Measurements from ENCODE around the gene GOLGA7B. TPM values are rescaled to one million over a fixed set of nuclear protein-coding genes. Genes with fewer than 3 reads are reported as not detected.

Gene GOLGA7B
- total RNA-seq, 1 donor from 2014 or later: 0.37 TPM

DNA sequence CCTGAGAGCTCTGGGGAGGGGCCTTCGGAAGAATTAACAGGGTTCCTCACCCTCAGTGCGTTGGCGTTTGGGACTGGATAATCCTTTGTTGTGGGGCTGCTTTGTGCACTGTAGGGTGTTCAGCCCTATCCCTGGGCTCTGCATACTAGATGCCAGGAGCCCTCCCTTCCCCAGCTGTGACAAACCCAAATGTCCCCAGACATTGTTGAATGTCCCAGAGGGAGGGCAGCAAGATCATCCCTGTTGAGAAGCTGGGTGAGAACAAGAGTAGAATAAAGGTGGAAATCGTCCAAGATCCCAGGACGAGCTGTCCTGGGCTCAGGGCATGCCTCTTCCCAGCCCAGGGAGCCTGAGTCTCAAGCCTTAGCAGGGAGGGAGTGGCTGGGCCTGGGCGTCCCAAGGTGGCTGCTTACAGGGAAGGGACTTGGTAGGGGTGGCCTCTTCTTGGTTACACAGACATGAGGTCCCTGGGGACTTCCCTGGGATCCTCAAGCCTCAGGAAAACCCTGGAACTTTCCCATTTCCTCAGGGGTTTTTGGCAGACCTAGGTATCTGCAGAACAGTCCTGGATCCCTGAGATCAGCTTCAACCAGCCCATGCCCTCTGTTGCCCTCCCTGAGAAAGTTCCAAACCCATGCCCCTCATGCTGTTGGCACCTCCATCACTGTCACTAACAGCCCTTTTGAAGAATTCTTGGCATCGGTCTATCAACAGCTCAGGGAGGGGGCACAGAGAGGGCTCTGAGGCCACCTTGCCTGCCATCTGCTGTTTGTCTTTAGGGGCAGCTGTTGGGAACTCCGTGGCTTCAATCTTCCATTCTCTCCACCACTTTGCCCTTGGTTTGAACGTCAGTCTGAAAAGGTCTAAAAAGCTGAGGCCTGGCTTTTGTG lies 53.7 kb downstream of the GOLGA7B start:
- H3K9me3 Mint-ChIP-seq: no peaks in the 10 kb centered on the region
- H3K36me3 Mint-ChIP-seq (ENCODE audit: low read depth): no peaks in the 10 kb centered on the region
- H3K27me3 Mint-ChIP-seq: peaks cover 3% of the 10 kb centered on the region

GRCh38 chr10:97904018-97904381 lies 54.4 kb downstream of the GOLGA7B start:
- H3K9me3 Mint-ChIP-seq: no peaks in the 10 kb centered on the region
- no peaks in the 10 kb centered on the region for H3K36me3 Mint-ChIP-seq (ENCODE audit: low read depth)
- no peaks in the 10 kb centered on the region for H3K4me1 Mint-ChIP-seq
- no peak overlapping the region for H3K27ac Mint-ChIP-seq
- H3K27me3 Mint-ChIP-seq: peaks cover 3% of the 10 kb centered on the region
- no peak for DNase-seq
- intact Hi-C loops (cut with micrococcal nuclease): no loop called here
- no peak overlapping the region for H3K4me3 Mint-ChIP-seq

More for the DNA sequence above, 53.7 kb downstream of the GOLGA7B start:
- Mint-ChIP-seq H3K4me3 (no peak overlapping the region), H3K4me1 (no peaks in the 10 kb centered on the region), H3K27ac (no peak overlapping the region)
- DNase-seq: no peak
- intact Hi-C loops (cut with micrococcal nuclease): no loop called here

DNA sequence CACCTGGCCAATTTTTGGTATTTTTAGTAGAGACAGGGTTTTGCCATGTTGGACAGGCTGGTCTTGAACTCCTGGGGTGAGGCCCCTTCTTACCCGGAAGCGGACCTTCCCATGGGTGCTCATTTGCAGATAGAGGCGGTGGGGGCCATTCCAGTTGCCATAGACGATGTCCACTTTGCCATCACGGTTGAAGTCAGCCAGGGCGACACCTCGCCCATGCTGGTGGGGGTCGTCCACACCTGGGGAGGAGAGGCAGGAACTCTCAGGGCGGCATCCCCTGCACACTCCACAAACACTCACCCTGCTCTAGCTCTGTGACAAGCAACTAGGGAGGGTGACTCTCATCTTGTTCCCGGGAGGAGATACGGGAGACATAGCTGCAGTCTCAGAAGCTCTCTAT lies 54.9 kb downstream of the GOLGA7B start:
- no peak overlapping the region for H3K4me3 Mint-ChIP-seq
- no peaks in the 10 kb centered on the region for H3K9me3 Mint-ChIP-seq
- H3K36me3 Mint-ChIP-seq (ENCODE audit: low read depth): no peaks in the 10 kb centered on the region
- H3K4me1 Mint-ChIP-seq: no peaks in the 10 kb centered on the region
- intact Hi-C loops (cut with micrococcal nuclease): no loop called here
- no peak overlapping the region for H3K27ac Mint-ChIP-seq
- peaks cover 3% of the 10 kb centered on the region for H3K27me3 Mint-ChIP-seq
- DNase-seq: no peak

- no peaks in the 10 kb centered on the region for H3K36me3 Mint-ChIP-seq (ENCODE audit: low read depth)
- intact Hi-C loops (cut with micrococcal nuclease): no loop called here
- no peaks in the 10 kb centered on the region for H3K9me3 Mint-ChIP-seq
- no peak for DNase-seq
- no peaks in the 10 kb centered on the region for H3K4me1 Mint-ChIP-seq
- H3K4me3 Mint-ChIP-seq: no peak overlapping the region
- H3K27me3 Mint-ChIP-seq: peaks cover 3% of the 10 kb centered on the region
- H3K27ac Mint-ChIP-seq: no peak overlapping the region
Measured at GRCh38 chr10:97905276-97905675, 55.6 kb downstream of the GOLGA7B start.

GRCh38 chr10:97907211-97907610 lies 57.6 kb downstream of the GOLGA7B start:
- Mint-ChIP-seq H3K36me3 (ENCODE audit: low read depth) (no peaks in the 10 kb centered on the region), H3K9me3 (no peaks in the 10 kb centered on the region), H3K4me1 (no peaks in the 10 kb centered on the region), H3K27ac (no peak overlapping the region), H3K4me3 (no peak overlapping the region), H3K27me3 (peaks cover 6% of the 10 kb centered on the region)
- intact Hi-C loops (cut with micrococcal nuclease): no loop called here
- DNase-seq: no peak

- DNase-seq: no peak
- Mint-ChIP-seq H3K27ac (no peak overlapping the region), H3K27me3 (peaks cover 7% of the 10 kb centered on the region), H3K36me3 (ENCODE audit: low read depth) (no peaks in the 10 kb centered on the region), H3K4me1 (no peaks in the 10 kb centered on the region), H3K9me3 (no peaks in the 10 kb centered on the region), H3K4me3 (no peak overlapping the region)
- intact Hi-C loops (cut with micrococcal nuclease): no loop called here
Measured at GRCh38 chr10:97907830-97908229, 58.2 kb downstream of the GOLGA7B start.

DNA sequence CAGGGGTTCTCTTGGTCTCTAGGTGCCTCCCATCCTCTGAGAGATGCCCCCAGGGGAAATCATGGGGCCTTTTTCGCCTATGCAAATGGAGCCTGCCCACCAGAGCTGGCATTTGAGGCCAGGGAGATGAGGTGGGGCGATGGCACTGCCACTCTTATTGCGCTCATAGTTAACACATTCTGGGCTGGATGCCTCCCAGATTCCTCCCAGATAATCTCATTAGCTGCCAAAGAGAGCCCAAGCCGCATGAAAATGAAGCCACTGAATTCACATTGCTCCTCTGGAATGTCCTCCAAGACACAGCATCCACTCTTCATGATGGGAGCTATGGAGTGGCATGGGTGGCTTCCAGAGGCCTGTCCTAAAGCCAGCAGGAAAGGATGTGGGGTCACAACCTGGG lies 61.0 kb downstream of the GOLGA7B start:
- H3K27me3 Mint-ChIP-seq: peaks cover 5% of the 10 kb centered on the region

DNA sequence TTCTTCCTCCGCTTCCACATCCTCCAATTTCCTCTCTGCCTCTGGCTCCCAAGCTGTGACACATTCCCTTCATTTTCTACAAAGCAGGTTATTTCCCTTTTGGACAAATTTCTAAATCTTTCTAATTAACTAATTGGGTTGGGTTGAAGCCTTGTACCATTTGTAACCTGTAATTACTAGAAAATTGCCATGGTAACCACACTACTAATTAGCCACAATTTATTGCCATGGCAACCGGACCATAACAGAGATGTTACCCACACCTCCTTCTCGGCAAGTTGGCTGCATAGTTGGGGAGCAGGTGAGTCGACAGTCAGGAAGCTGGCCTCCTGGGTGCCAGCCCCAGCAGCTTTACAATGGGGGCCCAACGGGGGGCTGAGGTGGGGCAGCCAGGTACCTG lies 61.6 kb downstream of the GOLGA7B start:
- no peaks in the 10 kb centered on the region for H3K36me3 Mint-ChIP-seq (ENCODE audit: low read depth)
- DNase-seq: no peak
- intact Hi-C loops (cut with micrococcal nuclease): no loop called here
- no peaks in the 10 kb centered on the region for H3K9me3 Mint-ChIP-seq
- H3K4me1 Mint-ChIP-seq: no peaks in the 10 kb centered on the region
- H3K4me3 Mint-ChIP-seq: no peak overlapping the region
- peaks cover 5% of the 10 kb centered on the region for H3K27me3 Mint-ChIP-seq
- no peak overlapping the region for H3K27ac Mint-ChIP-seq

More for the DNA sequence above, 61.0 kb downstream of the GOLGA7B start:
- H3K4me3 Mint-ChIP-seq: no peak overlapping the region
- DNase-seq: no peak
- H3K9me3 Mint-ChIP-seq: no peaks in the 10 kb centered on the region
- intact Hi-C loops (cut with micrococcal nuclease): no loop called here
- H3K36me3 Mint-ChIP-seq (ENCODE audit: low read depth): no peaks in the 10 kb centered on the region
- no peaks in the 10 kb centered on the region for H3K4me1 Mint-ChIP-seq
- no peak overlapping the region for H3K27ac Mint-ChIP-seq

GRCh38 chr10:97913193-97913592 lies 63.5 kb downstream of the GOLGA7B start:
- H3K4me3 Mint-ChIP-seq: no peak overlapping the region
- H3K9me3 Mint-ChIP-seq: no peaks in the 10 kb centered on the region
- no peaks in the 10 kb centered on the region for H3K4me1 Mint-ChIP-seq
- no peak for DNase-seq
- no peaks in the 10 kb centered on the region for H3K36me3 Mint-ChIP-seq (ENCODE audit: low read depth)
- H3K27me3 Mint-ChIP-seq: peaks cover 9% of the 10 kb centered on the region
- H3K27ac Mint-ChIP-seq: no peak overlapping the region
- intact Hi-C loops (cut with micrococcal nuclease): no loop called here

- Mint-ChIP-seq H3K27ac (no peak overlapping the region), H3K4me3 (no peak overlapping the region)
- DNase-seq: no peak
Measured at GRCh38 chr10:97913614-97914013, 64.0 kb downstream of the GOLGA7B start.

DNA sequence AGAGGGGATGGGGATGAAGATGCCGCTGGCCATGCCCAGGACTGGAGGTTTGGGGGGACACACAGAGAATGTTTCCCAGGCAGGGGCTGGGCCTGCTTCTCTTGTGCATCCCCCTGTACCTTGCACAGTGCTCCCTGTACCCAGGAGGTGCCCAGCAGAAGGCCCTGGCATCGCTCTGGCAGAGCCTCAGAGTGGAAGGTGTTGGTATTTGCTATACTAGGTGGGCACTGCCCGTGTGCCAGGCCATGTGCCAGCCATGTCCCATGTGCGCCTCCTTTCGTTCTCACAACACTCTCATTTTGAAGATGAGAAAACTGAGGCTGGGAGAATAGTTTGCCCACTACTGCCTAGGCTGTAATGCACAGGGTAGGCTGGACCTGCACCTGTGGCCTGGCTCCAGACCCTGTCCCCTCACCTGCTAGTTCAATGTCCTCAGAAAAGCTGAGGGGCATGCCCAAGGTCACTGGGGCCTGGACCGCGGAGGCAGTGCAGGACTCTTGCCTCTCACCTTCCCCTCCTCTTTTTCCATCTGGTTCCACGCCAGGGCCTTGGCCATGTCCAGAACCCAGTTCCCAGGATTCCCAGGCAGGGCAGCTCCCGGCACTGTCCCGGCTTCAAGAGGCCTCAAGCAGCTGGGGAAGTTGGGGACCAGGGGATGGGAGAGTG lies 64.7 kb downstream of the GOLGA7B start:
- peaks cover 12% of the 10 kb centered on the region for H3K27me3 Mint-ChIP-seq
- intact Hi-C loops (cut with micrococcal nuclease): loop anchor here (1.0 kb wide), 2 partner anchors 127 to 131 kb away; no protein-coding TSS in a partner anchor
- no peak overlapping the region for H3K4me3 Mint-ChIP-seq
- no peaks in the 10 kb centered on the region for H3K4me1 Mint-ChIP-seq
- H3K9me3 Mint-ChIP-seq: no peaks in the 10 kb centered on the region
- H3K27ac Mint-ChIP-seq: no peak overlapping the region
- H3K36me3 Mint-ChIP-seq (ENCODE audit: low read depth): no peaks in the 10 kb centered on the region
- no peak for DNase-seq

More at GRCh38 chr10:97913614-97914013, 64.0 kb downstream of the GOLGA7B start:
- intact Hi-C loops (cut with micrococcal nuclease): loop anchor here (1.0 kb wide), 2 partner anchors 128 to 132 kb away; no protein-coding TSS in a partner anchor
- Mint-ChIP-seq H3K9me3 (no peaks in the 10 kb centered on the region), H3K4me1 (no peaks in the 10 kb centered on the region), H3K36me3 (ENCODE audit: low read depth) (no peaks in the 10 kb centered on the region), H3K27me3 (peaks cover 12% of the 10 kb centered on the region)

- Mint-ChIP-seq H3K27me3 (peaks cover 12% of the 10 kb centered on the region), H3K4me1 (no peaks in the 10 kb centered on the region), H3K4me3 (no peak overlapping the region), H3K36me3 (ENCODE audit: low read depth) (no peaks in the 10 kb centered on the region), H3K9me3 (no peaks in the 10 kb centered on the region), H3K27ac (no peak overlapping the region)
- intact Hi-C loops (cut with micrococcal nuclease): loop anchor here (1.0 kb wide), 2 partner anchors 126 to 130 kb away; no protein-coding TSS in a partner anchor
- peak; percentile 91 for DNase-seq
Measured at GRCh38 chr10:97914837-97915211, 65.2 kb downstream of the GOLGA7B start.

- intact Hi-C loops (cut with micrococcal nuclease): no loop called here
- H3K4me3 Mint-ChIP-seq: no peak overlapping the region
- peaks cover 12% of the 10 kb centered on the region for H3K27me3 Mint-ChIP-seq
- H3K27ac Mint-ChIP-seq: no peak overlapping the region
- DNase-seq: no peak
- H3K4me1 Mint-ChIP-seq: no peaks in the 10 kb centered on the region
- no peaks in the 10 kb centered on the region for H3K9me3 Mint-ChIP-seq
- H3K36me3 Mint-ChIP-seq (ENCODE audit: low read depth): no peaks in the 10 kb centered on the region
Measured at GRCh38 chr10:97915346-97916131, 65.9 kb downstream of the GOLGA7B start.

DNA sequence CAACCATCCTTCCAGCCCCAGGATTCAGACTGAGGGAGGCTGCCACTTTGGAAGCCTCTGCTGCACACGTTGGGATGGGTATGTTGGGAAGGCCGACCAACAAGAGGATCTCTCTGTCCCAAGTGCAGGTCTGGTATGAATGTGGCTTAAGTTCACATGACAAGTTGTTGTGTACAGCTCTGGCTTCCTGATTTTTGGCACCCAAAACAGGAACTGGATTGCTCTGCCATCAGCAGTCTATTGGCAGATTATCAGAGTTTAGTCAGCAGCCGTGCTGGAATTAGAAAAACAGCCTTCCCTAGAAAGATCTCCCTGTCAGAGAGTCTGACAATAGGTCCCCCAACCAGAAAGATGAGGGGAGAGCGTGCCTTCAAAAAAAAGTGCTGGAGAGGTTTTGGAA lies 66.9 kb downstream of the GOLGA7B start:
- H3K4me3 Mint-ChIP-seq: no peak overlapping the region
- no peak overlapping the region for H3K27ac Mint-ChIP-seq
- no peak for DNase-seq
- peaks cover 12% of the 10 kb centered on the region for H3K27me3 Mint-ChIP-seq
- H3K36me3 Mint-ChIP-seq (ENCODE audit: low read depth): no peaks in the 10 kb centered on the region
- intact Hi-C loops (cut with micrococcal nuclease): no loop called here
- no peaks in the 10 kb centered on the region for H3K4me1 Mint-ChIP-seq
- H3K9me3 Mint-ChIP-seq: no peaks in the 10 kb centered on the region
